Measurements from ENCODE around the gene DUSP11.
"Not testable (repeated sequence)": the region's sequence is repeated elsewhere in the genome, so short reads cannot be mapped to it uniquely, and the experiment has no call there.

DUSP11 gene

GRCh38 chr2:73821669-73822068, 41.8 kb upstream of the DUSP11 start:
- DNase-seq (ENCODE audit: insufficient read length) (no peak), FAIRE-seq (no peak)
- TF ChIP-seq POLR2A (IDR thresholded peaks at IDR 0.05; ENCODE audit: low read depth, low read length) (no peak), POLR2AphosphoS5 (IDR thresholded peaks at IDR 0.05; ENCODE audit: low read depth, low read length) (no peak)

- TF ChIP-seq POLR2A (IDR thresholded peaks at IDR 0.05; ENCODE audit: low read depth, low read length) (no peak), POLR2AphosphoS5 (IDR thresholded peaks at IDR 0.05; ENCODE audit: low read depth, low read length) (no peak), TAF1 (IDR thresholded peaks at IDR 0.05; ENCODE audit: borderline replicate concordance, low read depth, low read length) (no peak)
- FAIRE-seq: peak; percentile 85
- no peak for DNase-seq (ENCODE audit: insufficient read length)
Observed at GRCh38 chr2:73821227-73821626, 41.3 kb upstream of the DUSP11 start.

DNA sequence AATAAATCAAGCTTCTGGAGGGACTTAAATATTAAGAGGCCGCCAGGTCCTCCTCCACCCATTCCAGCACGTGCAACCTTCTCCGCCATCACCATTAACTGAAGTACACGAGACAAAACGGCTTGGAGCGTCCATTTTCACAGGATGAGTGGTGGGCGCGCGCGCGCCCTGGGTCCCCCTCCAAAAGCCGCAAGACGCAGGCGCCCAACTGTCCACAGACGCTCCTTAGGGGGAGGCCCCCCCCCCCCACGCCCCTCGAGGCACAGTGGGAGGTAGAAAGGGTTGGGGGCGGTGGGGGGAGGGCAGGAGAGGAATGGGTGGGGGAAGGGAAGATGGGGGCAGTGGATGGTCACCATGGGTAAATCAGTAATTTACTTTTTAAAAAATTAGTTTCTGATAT, 38.4 kb upstream of the DUSP11 start:
- DNase-seq (ENCODE audit: insufficient read length) (no peak), FAIRE-seq (no peak)
- TF ChIP-seq POLR2A (IDR thresholded peaks at IDR 0.05; ENCODE audit: low read depth, low read length) (no peak), POLR2AphosphoS5 (IDR thresholded peaks at IDR 0.05; ENCODE audit: low read depth, low read length) (no peak), TAF1 (IDR thresholded peaks at IDR 0.05; ENCODE audit: borderline replicate concordance, low read depth, low read length) (no peak)

- FAIRE-seq (no peak), DNase-seq (ENCODE audit: insufficient read length) (no peak)
- TF ChIP-seq TAF1 (IDR thresholded peaks at IDR 0.05; ENCODE audit: borderline replicate concordance, low read depth, low read length) (no peak), POLR2AphosphoS5 (IDR thresholded peaks at IDR 0.05; ENCODE audit: low read depth, low read length) (no peak), POLR2A (IDR thresholded peaks at IDR 0.05; ENCODE audit: low read depth, low read length) (no peak)
Observed at GRCh38 chr2:73812635-73813034, 32.7 kb upstream of the DUSP11 start.

- FAIRE-seq: no peak
- TF ChIP-seq POLR2A (IDR thresholded peaks at IDR 0.05; ENCODE audit: low read depth, low read length) (no peak), TAF1 (IDR thresholded peaks at IDR 0.05; ENCODE audit: borderline replicate concordance, low read depth, low read length) (no peak), POLR2AphosphoS5 (IDR thresholded peaks at IDR 0.05; ENCODE audit: low read depth, low read length) (no peak)
- DNase-seq (ENCODE audit: insufficient read length): no peak
Observed at GRCh38 chr2:73811878-73812277, 32.0 kb upstream of the DUSP11 start.

DNA sequence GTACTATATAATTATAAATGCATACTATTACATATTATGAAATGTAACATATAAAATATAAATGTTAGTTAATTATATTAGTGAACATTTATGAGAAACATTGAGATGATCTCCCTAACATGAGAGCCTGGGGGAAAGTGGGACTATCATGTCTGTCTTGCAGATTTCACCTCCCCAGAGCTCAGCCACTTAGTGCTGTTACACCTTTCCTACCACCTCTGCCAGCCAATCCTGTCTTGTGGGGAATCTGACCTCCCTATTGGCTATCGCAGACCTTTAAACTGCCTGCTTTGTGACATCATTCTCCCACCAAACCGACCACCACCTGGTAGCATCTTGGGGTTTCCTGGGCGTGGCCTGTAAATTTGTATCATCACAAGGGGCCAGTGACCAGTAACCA, 4.0 kb upstream of the DUSP11 start, which contains the start of gene C2orf78:
Gene C2orf78, plus strand, starts transcription at position 301 of the 400 bp plus-strand sequence. CDS start 127 bp downstream, outside the sequence.
- FAIRE-seq: not testable (repeated sequence)

GRCh38 chr2:73783402-73783801, 3.5 kb upstream of the DUSP11 start:
- FAIRE-seq; DNase-seq (ENCODE audit: insufficient read length): not testable (repeated sequence)

More for the DNA sequence above, 4.0 kb upstream of the DUSP11 start, which contains the start of gene C2orf78:
- not testable (repeated sequence) for DNase-seq (ENCODE audit: insufficient read length)

DNA sequence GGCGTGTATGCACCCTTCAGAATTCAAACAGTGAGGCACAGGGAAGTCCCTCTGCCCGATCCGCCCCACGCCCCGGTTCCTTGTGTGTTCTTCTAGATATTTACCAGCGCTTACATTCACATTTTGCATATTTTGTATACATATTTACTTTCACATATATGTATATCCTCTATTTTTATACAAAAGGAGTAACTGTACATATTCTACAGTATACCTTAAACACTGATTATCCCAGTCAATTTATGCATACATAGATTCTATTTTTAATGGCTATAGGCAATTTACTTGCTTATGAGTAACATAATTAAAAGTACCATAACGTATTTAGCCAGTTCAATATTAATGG, 307 bp upstream of the DUSP11 start:
- FAIRE-seq: no peak
- TF ChIP-seq POLR2A (IDR thresholded peaks at IDR 0.05; ENCODE audit: low read depth, low read length) (no peak), TAF1 (IDR thresholded peaks at IDR 0.05; ENCODE audit: borderline replicate concordance, low read depth, low read length) (no peak), POLR2AphosphoS5 (IDR thresholded peaks at IDR 0.05; ENCODE audit: low read depth, low read length) (no peak)

GRCh38 chr2:73778867-73779466, 936 bp downstream of the DUSP11 start:
- DNase-seq (ENCODE audit: insufficient read length); FAIRE-seq: not testable (repeated sequence)

More for the DNA sequence above, 307 bp upstream of the DUSP11 start:
- no peak for DNase-seq (ENCODE audit: insufficient read length)

DNA sequence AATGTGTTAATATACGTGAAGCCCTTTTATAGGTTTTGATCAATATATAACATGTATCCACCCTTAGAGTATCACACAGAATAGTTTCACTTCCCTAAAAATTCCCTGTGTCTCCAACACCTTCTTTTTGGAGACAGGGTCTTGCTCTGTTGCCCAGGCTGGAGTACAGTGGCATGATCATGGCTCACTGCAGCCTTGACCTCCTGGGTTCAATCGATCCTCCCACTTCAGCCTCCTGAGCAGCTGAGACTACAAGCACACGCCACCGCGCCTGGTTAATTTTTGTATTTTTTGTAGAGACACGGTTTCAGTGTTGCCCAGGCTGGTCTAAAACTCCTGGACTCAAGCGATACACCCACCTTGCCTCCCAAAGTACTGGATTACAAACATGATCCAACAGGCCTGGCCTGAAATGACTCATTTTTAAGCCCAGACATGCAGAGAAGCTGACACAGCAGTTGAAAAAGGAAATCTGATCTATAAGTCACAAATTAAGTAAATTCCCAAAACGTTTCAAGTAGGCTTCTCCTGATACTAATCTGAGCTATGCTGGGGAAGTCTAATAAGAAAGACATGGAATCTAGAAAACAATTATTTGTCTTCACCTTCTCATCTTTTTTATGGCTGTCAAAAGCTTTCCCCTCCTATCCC, 2.9 kb downstream of the DUSP11 start:
- DNase-seq (ENCODE audit: insufficient read length) (no peak), FAIRE-seq (no peak)
- TF ChIP-seq TAF1 (IDR thresholded peaks at IDR 0.05; ENCODE audit: borderline replicate concordance, low read depth, low read length) (no peak), POLR2AphosphoS5 (IDR thresholded peaks at IDR 0.05; ENCODE audit: low read depth, low read length) (no peak), POLR2A (IDR thresholded peaks at IDR 0.05; ENCODE audit: low read depth, low read length) (no peak)

GRCh38 chr2:73776381-73776780, 3.5 kb downstream of the DUSP11 start:
- FAIRE-seq (no peak), DNase-seq (ENCODE audit: insufficient read length) (no peak)
- TF ChIP-seq POLR2AphosphoS5 (IDR thresholded peaks at IDR 0.05; ENCODE audit: low read depth, low read length): no peak
- TF ChIP-seq POLR2A (IDR thresholded peaks at IDR 0.05; ENCODE audit: low read depth, low read length): no peak
- no peak for TF ChIP-seq TAF1 (IDR thresholded peaks at IDR 0.05; ENCODE audit: borderline replicate concordance, low read depth, low read length)

- TF ChIP-seq POLR2AphosphoS5 (IDR thresholded peaks at IDR 0.05; ENCODE audit: low read depth, low read length) (no peak), TAF1 (IDR thresholded peaks at IDR 0.05; ENCODE audit: borderline replicate concordance, low read depth, low read length) (no peak), POLR2A (IDR thresholded peaks at IDR 0.05; ENCODE audit: low read depth, low read length) (no peak)
- DNase-seq (ENCODE audit: insufficient read length): no peak
- FAIRE-seq: no peak
Observed at GRCh38 chr2:73772819-73773218, 7.1 kb downstream of the DUSP11 start.

DNA sequence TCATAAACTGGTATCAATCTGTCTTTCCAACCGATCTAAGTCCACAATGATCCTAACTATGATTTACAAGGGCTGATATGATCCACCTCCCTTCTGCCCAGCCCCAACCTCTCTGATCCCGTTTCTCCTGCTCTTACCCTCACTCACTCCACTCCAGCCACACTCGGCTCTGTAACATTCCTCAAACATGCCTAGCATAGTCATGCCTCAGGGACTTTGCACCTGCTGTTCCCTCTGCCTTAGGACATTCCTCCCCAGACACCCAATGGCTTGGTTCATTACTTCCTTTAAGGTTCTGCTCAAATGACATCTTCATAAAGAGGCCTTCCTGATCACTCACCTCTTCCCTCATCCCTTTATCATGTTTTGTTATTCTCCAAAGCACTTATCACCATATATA, 9.2 kb downstream of the DUSP11 start:
- TF ChIP-seq POLR2AphosphoS5 (IDR thresholded peaks at IDR 0.05; ENCODE audit: low read depth, low read length): no peak
- no peak for TF ChIP-seq POLR2A (IDR thresholded peaks at IDR 0.05; ENCODE audit: low read depth, low read length)
- no peak for TF ChIP-seq TAF1 (IDR thresholded peaks at IDR 0.05; ENCODE audit: borderline replicate concordance, low read depth, low read length)
- DNase-seq (ENCODE audit: insufficient read length) (no peak), FAIRE-seq (peak; percentile 30)
